Heart left ventricle (tissue), 16 donors: ENCODE results near the gene POLR3B. TPM values are rescaled to one million over a fixed set of nuclear protein-coding genes. Genes with fewer than 3 reads are reported as not detected.
A peak's percentile ranks its signal among the peaks of the same experiment; 100 is the strongest.

Experiments used
- ATAC-seq, 4 donors: fragments of 200-7000 bp; cut with Tn5 transposase; one replicate each; pipeline ENCODE4 v1.9.1; 2020 to 2022; ENCODE audit warnings: moderate library complexity in 4 of 4, mild to moderate bottlenecking in 3 of 4, moderate number of reproducible peaks in 1 of 4
- DNase-seq, 5 donors: peaks; one replicate each; pipeline ENCODE4 v3.0.0-alpha.2; 2020
- H3K27ac ChIP-seq, 12 donors: fragments of 200-600 bp; sonication (generic) in 4 of 12; one replicate each; pipeline versions ENCODE4 v1.5.0 to v1.8.0; 2016 to 2022; ENCODE audit warnings: mild to moderate bottlenecking in 2 of 12
- H3K27me3 ChIP-seq, 9 donors: fragments of 200-600 bp; sonication (generic) in 2 of 9; one replicate each; pipeline versions ENCODE4 v1.5.1 to v1.8.0; 2016 to 2022; ENCODE audit warnings: mild to moderate bottlenecking in 3 of 9
- H3K36me3 ChIP-seq, 9 donors: fragments of 200-600 bp; sonication (generic) in 2 of 9; one replicate each; pipeline versions ENCODE4 v1.5.0 to v1.8.0; 2018 to 2022; ENCODE audit warnings: mild to moderate bottlenecking in 2 of 9
- H3K4me1 ChIP-seq, 12 donors: fragments of 200-600 bp; sonication (generic) in 4 of 12; one replicate each; pipeline versions ENCODE4 v1.5.0 to v1.8.0; 2016 to 2022; ENCODE audit warnings: mild to moderate bottlenecking in 3 of 12
- H3K4me3 ChIP-seq, 12 donors: fragments of 200-600 bp; sonication (generic) in 4 of 12; one replicate each; pipeline versions ENCODE4 v1.5.0 to v1.8.0; 2017 to 2022; ENCODE audit warnings: mild to moderate bottlenecking in 9 of 12, moderate library complexity in 4 of 12
- H3K9me3 ChIP-seq, 12 donors: fragments of 200-600 bp; sonication (generic) in 4 of 12; one replicate each; pipeline versions ENCODE4 v1.5.0 to v1.8.0; 2016 to 2022; ENCODE audit warnings: mild to moderate bottlenecking in 1 of 12
- CTCF ChIP-seq, 12 donors: fragments of 200-600 bp; sonication (generic) in 4 of 12; IDR thresholded peaks; one replicate each; pipeline versions ENCODE4 v1.5.0 to v1.8.0; 2018 to 2022; ENCODE audit warnings: antibody characterized with exemption in 12 of 12, mild to moderate bottlenecking in 5 of 12
- POLR2A ChIP-seq, 2 donors: fragments of 450-650 bp; IDR thresholded peaks; one replicate each; pipeline ENCODE4 v1.6.1; 2017; ENCODE audit warnings: antibody characterized with exemption in 2 of 2, mild to moderate bottlenecking in 2 of 2, moderate library complexity in 2 of 2
- WGBS, 4 donors: extraction: QIAGEN DNeasy Blood & Tissue Kit in 2 of 4; methylation state at CpG; one replicate each; pipeline versions ENCODE4 v1.1.5 to v1.1.7; 2013 to 2018; 5-methylcytosine and 5-hydroxymethylcytosine counted together
- intact Hi-C, 10 donors: fragments of 100-400 bp; cut with DNase I; formaldehyde crosslinking; loops; one replicate each; pipeline versions ENCODE4 v1.11.1 to v1.14.2; 2022
- polyA plus RNA-seq, 2 donors: library from polyadenylated mRNA; stranded (reverse); fragments of 200-250 nt; gene quantifications; one replicate each; pipeline ENCODE4 v1.2.3, GENCODE V29; 2013
- total RNA-seq, 9 donors: library from RNA; depleted of rRNA in 2 of 9; stranded (reverse); fragments of >200 nt in 2 of 9; fragmentation: NEBNext Ultra II Directional in 3 of 9; extraction: Animal tissue kit (Norgen Biotek cat#: 25700) in 3 of 9; gene quantifications; one replicate each; pipeline versions ENCODE4 v1.1.0 to v1.2.4, GENCODE V29; 2016 to 2023
- donor health status: ischemic (EF 13 %, LVEDD 7.1; RV severe dilation, severe dysfunction).
- donor health status: healthy with polysubstance abuse.
- donor health status: DM: no; HTN: yes; CAD: no.
- donor health status: DM: no; HTN: no; CAD: no.
- donor health status: ischemic (EF 25% LVEDD 6.9; RV normal size, moderate dysfunction).
- donor health status: ischemic (EF 25% LVEDD 5.7; RV mildly dilated, moderate dysfunction).
- donor health status: healthy.
- donor health status: DM: yes; HTN: yes; CAD: no.
- donor health status: ischemic (EF 35%, LVEDD 5.7; RV mildly dilated, moderate dysfunction).
- donor health status: nonischemic (EF 11% LVEDD 7.7; RV severe dilation, severe dysfunction).
- donor health status: DM: yes; HTN: yes; CAD: no.
- donor health status: PGD.
- donor health status: ischemic (EF 29% LVEDD 5.4; RV normal size, mild dysfunction).
- donor health status: nonischemic (EF 23%, LVEDD 6.1; RV moderate dilation, normal function).

The POLR3B gene
- total and polyA plus RNA-seq, 11 donors: 2.5 to 12.3 (median 9.1) TPM

GRCh38 chr12:106341086-106341877 lies 16.3 kb upstream of the POLR3B start:
- no peak for TF ChIP-seq POLR2A (IDR thresholded peaks at IDR 0.05)
- no peak for TF ChIP-seq CTCF (IDR thresholded peaks at IDR 0.05)
- H3K27me3 ChIP-seq: no peaks in the 10 kb centered on the region
- ATAC-seq: peak in 2 of 4 donors; percentile 19 to 56
- no peak overlapping the region for H3K4me3 ChIP-seq
- intact Hi-C loops: loop anchor here in 7 of 10 donors (5.0 kb wide), 4 partner anchors 34 to 104 kb away; partner anchors contain the start of genes CKAP4 (in 3 of the 7) and TCP11L2 (in 2 of the 7)
- H3K4me1 ChIP-seq: peaks cover 10 to 63% (median 38%) of the 10 kb centered on the region in 12 donors
- peak overlapping the region in 11 of 12 donors; percentile 65 to 86 (median 75) for H3K27ac ChIP-seq
- no peaks in the 10 kb centered on the region for H3K9me3 ChIP-seq
- H3K36me3 ChIP-seq: peaks cover 0 to 77% (median 20%) of the 10 kb centered on the region in 9 donors
- 36 to 53% (median 42%) methylated on average over 2 of the region's 2 CpGs for WGBS, 4 donors
- DNase-seq: peak in 2 of 5 donors; percentile 40 to 44

DNA sequence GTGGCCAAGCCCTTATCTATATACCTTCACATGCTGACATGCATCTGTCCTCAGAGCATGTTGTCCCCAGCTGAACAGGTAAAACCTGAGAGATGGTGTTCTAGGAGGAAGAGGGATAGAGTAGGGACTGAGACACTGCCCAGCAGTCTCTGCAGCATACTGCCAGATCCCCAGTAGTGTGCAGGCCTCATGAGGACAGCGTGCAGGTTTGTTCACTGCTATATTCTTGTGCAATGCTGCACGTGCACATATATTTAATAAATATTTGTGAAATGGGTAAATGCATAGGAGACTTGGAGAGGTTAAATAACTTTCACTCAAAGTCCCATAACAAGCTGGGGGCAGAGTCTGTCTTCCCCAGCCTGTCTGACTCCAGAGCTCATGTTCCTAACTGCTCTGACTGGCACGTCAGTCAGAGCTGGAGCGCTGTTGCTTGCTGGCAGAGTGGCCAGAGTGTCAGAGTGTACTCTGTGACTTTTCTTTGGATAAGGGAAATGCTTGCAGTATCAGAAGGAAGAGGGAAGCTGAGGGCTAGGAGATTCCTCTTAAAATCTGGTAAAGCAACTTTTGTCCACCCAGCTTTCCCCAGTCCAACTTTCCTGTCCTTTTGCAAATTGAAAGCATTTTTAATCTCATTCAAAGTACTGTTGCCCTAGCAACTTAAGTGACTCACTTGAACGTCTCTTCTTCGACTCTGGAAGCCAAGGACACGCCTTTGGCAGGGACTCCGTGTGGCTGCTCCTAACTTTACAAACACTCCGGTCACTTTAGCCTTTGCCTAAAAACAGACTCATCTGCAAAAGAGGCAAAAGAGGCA lies 14.9 kb upstream of the POLR3B start:
- peak overlapping the region; percentile 65 to 86 (median 74) for H3K27ac ChIP-seq
- H3K27me3 ChIP-seq: no peaks in the 10 kb centered on the region
- no peaks in the 10 kb centered on the region for H3K9me3 ChIP-seq
- H3K36me3 ChIP-seq: peaks cover 0 to 77% (median 29%) of the 10 kb centered on the region in 9 donors
- H3K4me1 ChIP-seq: peaks cover 10 to 53% (median 37%) of the 10 kb centered on the region in 12 donors
- ATAC-seq: peak; percentile 88 to 92 (median 91)
- no peak for TF ChIP-seq CTCF (IDR thresholded peaks at IDR 0.05)
- no peak for TF ChIP-seq POLR2A (IDR thresholded peaks at IDR 0.05)
- peak overlapping the region in 9 of 12 donors; percentile 9 to 29 (median 16) for H3K4me3 ChIP-seq
- intact Hi-C loops: loop anchor here in 7 of 10 donors (2.0 to 5.0 kb wide), 5 partner anchors 35 to 116 kb away; partner anchors contain the start of genes CKAP4 (in 3 of the 7) and TCP11L2 (in 2 of the 7)
- 11 to 27% (median 19%) methylated on average over 9 of the region's 9 CpGs for WGBS, 4 donors
- DNase-seq: peak; percentile 68 to 89 (median 75)

GRCh38 chr12:106343214-106343528 lies 14.4 kb upstream of the POLR3B start:
- peak overlapping the region in 7 of 12 donors; percentile 13 to 29 (median 16) for H3K4me3 ChIP-seq
- peaks cover 10 to 53% (median 37%) of the 10 kb centered on the region in 12 donors for H3K4me1 ChIP-seq

More at GRCh38 chr12:106343214-106343528, 14.4 kb upstream of the POLR3B start:
- TF ChIP-seq CTCF (IDR thresholded peaks at IDR 0.05) (no peak), POLR2A (IDR thresholded peaks at IDR 0.05) (no peak)
- intact Hi-C loops: loop anchor here in 7 of 10 donors (2.0 to 5.0 kb wide), 5 partner anchors 36 to 116 kb away; partner anchors contain the start of genes CKAP4 (in 3 of the 7) and TCP11L2 (in 2 of the 7)
- no peaks in the 10 kb centered on the region for H3K27me3 ChIP-seq
- ATAC-seq: peak in 3 of 4 donors; percentile 3 to 14 (median 11)
- H3K9me3 ChIP-seq: no peaks in the 10 kb centered on the region
- peaks cover 0 to 77% (median 29%) of the 10 kb centered on the region in 9 donors for H3K36me3 ChIP-seq
- 56 to 57% (median 57%) methylated on average over 2 of the region's 2 CpGs for WGBS, 4 donors
- peak overlapping the region; percentile 65 to 86 (median 74) for H3K27ac ChIP-seq
- no peak for DNase-seq
